Measurements from ENCODE around the gene DLX4. TPM values are rescaled to one million over a fixed set of nuclear protein-coding genes. Genes with fewer than 3 reads are reported as not detected.

DLX4 gene
- total and polyA plus RNA-seq, 2 of the 4 experiments (the other 2 are of a cell fraction) = not detected

DNA sequence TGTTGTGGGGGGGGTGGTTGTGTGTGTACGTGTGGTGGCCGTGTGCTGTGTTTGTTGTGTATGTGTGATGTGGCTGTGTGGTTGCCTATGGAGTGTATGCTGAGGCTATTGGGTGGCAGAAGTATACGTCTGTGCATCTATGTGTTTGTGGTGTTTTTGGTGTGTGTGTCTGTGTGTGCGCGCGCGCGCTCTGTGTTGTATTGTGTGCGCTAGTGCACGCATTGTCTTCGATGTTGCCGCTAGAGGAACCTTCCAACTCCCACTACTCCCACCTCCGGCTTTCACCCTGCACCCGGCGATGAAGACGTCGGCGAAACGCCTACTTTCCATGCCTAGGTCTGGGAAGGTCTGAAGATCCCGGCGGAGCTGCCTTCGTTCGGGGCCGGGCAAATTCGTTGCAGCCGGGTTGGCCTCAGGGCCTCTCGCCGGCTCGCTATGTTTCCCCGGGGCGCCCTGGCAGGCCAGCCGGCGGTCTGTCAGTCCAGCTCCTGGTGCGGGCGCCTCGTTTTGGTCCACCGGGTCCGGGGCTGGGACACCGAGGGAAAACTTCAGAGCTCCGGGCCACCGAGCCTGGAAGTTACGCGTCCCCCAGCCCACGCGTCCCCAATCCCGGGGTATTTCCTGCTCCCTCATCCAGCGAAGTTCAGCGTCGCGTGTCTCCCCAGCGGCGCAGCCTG, 5.2 kb upstream of the DLX4 start:
- ChIA-PET POLR2A (ENCODE audit: unreplicated experiment) (no interaction called here), CTCF (interaction anchor here (1.2 kb wide), 1 partner anchor 11 kb away, joined by 4 read pairs; no protein-coding TSS in a partner anchor)
- Histone ChIP-seq H2AK5ac (ENCODE audit: low read depth, low read length) (no peak overlapping the region), H3K56ac (ENCODE audit: extremely low read depth, insufficient read depth, low read length) (no peak overlapping the region), H2AK9ac (replicated peaks; ENCODE audit: low read depth, low read length, poor library complexity) (no peak overlapping the region), H2BK20ac (ENCODE audit: low read depth, low read length) (no peak overlapping the region), H3K79me1 (ENCODE audit: low read depth in 1 of 2, low read length in 2 of 2) (no peaks in the 10 kb centered on the region), H3K4me3 (ENCODE audit: insufficient read depth, low read depth, low read length) (no peak overlapping the region), H4K91ac (ENCODE audit: insufficient read depth, low read depth, low read length) (no peak overlapping the region), H3K18ac (ENCODE audit: low read depth, low read length) (no peak overlapping the region), H3K4me2 (ENCODE audit: low read depth, low read length) (no peak overlapping the region), H3K9ac (ENCODE audit: low read depth, low read length) (no peak overlapping the region), H4K20me1 (ENCODE audit: insufficient read depth, low read length) (peaks cover 5% of the 10 kb centered on the region), H3K27ac (ENCODE audit: insufficient read depth, low read length) (no peak overlapping the region), H3K23ac (ENCODE audit: low read depth, low read length) (no peak overlapping the region), H3K4ac (ENCODE audit: low read depth, low read length) (no peak overlapping the region), H3K36me3 (ENCODE audit: control insufficient read depth, insufficient read depth, low read length) (no peaks in the 10 kb centered on the region), H2BK15ac (ENCODE audit: low read depth, low read length) (no peak overlapping the region), H3K9me3 (ENCODE audit: control insufficient read depth, insufficient read depth, low read length) (peaks cover 13% of the 10 kb centered on the region), H2AFZ (replicated peaks; ENCODE audit: low read length, poor library complexity) (peak overlapping the region; percentile 8), H2BK120ac (ENCODE audit: low read depth, low read length) (no peak overlapping the region), H4K8ac (ENCODE audit: low read depth in 2 of 2, low read length in 2 of 2) (no peak overlapping the region), H3K27me3 (ENCODE audit: control insufficient read depth, insufficient read depth, low read length) (peaks cover 73% of the 10 kb centered on the region), H3K14ac (replicated peaks; ENCODE audit: low read depth, low read length) (no peak overlapping the region), H3K4me1 (ENCODE audit: control insufficient read depth, insufficient read depth, low read length) (no peaks in the 10 kb centered on the region), H2BK5ac (ENCODE audit: low read depth, low read length, poor library complexity, severe bottlenecking) (no peak overlapping the region), H3K9me1 (ENCODE audit: insufficient read depth, low read length) (no peaks in the 10 kb centered on the region), H4K5ac (ENCODE audit: low read depth, low read length) (no peak overlapping the region)
- dilution Hi-C loops (cut with HindIII; ENCODE audit: low sequenced_read_pairs, unreplicated experiment) = no loop called here
- BruUV-seq (replicated peaks) = no TSS peak
- in situ Hi-C loops (cut with MboI; ENCODE audit: low sequenced_read_pairs) = no loop called here
- DNase-seq = no peak
- 1% methylated on average over 42 of the region's 52 CpGs; no CpG with 5 or more reads in 1 of the 2 experiments for WGBS, 2 experiments (ENCODE audit: extremely low coverage in 2 of 2, insufficient read length in 1 of 2)
- TF ChIP-seq CHD1 (IDR thresholded peaks at IDR 0.05; ENCODE audit: low read depth, low read length) = no peak
- no peak for TF ChIP-seq RAD21 (IDR thresholded peaks at IDR 0.05; ENCODE audit: low read length)
- no peak for TF ChIP-seq MAZ (IDR thresholded peaks at IDR 0.05; ENCODE audit: borderline replicate concordance, low read depth, low read length)
- TF ChIP-seq, protein P1, sequence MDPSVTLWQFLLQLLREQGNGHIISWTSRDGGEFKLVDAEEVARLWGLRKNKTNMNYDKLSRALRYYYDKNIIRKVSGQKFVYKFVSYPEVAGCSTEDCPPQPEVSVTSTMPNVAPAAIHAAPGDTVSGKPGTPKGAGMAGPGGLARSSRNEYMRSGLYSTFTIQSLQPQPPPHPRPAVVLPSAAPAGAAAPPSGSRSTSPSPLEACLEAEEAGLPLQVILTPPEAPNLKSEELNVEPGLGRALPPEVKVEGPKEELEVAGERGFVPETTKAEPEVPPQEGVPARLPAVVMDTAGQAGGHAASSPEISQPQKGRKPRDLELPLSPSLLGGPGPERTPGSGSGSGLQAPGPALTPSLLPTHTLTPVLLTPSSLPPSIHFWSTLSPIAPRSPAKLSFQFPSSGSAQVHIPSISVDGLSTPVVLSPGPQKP (IDR thresholded peaks at IDR 0.05; ENCODE audit: borderline replicate concordance, low read depth, low read length) = no peak
- TF ChIP-seq MXI1 (IDR thresholded peaks at IDR 0.05; ENCODE audit: borderline replicate concordance, low read depth, low read length) = no peak
- TF ChIP-seq, protein P2, sequence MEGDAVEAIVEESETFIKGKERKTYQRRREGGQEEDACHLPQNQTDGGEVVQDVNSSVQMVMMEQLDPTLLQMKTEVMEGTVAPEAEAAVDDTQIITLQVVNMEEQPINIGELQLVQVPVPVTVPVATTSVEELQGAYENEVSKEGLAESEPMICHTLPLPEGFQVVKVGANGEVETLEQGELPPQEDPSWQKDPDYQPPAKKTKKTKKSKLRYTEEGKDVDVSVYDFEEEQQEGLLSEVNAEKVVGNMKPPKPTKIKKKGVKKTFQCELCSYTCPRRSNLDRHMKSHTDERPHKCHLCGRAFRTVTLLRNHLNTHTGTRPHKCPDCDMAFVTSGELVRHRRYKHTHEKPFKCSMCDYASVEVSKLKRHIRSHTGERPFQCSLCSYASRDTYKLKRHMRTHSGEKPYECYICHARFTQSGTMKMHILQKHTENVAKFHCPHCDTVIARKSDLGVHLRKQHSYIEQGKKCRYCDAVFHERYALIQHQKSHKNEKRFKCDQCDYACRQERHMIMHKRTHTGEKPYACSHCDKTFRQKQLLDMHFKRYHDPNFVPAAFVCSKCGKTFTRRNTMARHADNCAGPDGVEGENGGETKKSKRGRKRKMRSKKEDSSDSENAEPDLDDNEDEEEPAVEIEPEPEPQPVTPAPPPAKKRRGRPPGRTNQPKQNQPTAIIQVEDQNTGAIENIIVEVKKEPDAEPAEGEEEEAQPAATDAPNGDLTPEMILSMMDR (conservative IDR thresholded peaks at IDR 0.05; ENCODE audit: low read depth, low read length) = no peak
- no peak for TF ChIP-seq POLR2A (IDR thresholded peaks at IDR 0.05; ENCODE audit: low read depth, low read length)
- TF ChIP-seq MAFK (IDR thresholded peaks at IDR 0.05; ENCODE audit: low read depth, low read length) = no peak
- ATAC-seq (ENCODE audit: low read depth) = no peak
- intact Hi-C loops (cut with micrococcal nuclease) = no loop called here

All from IMR-90 (cell line).